ENCODE data around the gene CTNNBL1.

- TF ChIP-seq CTCF (IDR thresholded peaks at IDR 0.05), result no peak
- TF ChIP-seq POLR2A (IDR thresholded peaks at IDR 0.05), result no peak
Measured at GRCh38 chr20:37894454-37894853, 200.6 kb downstream of the CTNNBL1 start.

Measured in heart left ventricle (tissue), 13 donors.